Measurements from ENCODE around the gene TNC.

GRCh38 chr9:115038178-115038577 is 79.8 kb downstream of the TNC start:
- TF ChIP-seq CTCF (IDR thresholded peaks at IDR 0.05) (no peak), POLR2A (IDR thresholded peaks at IDR 0.05) (no peak), EP300 (IDR thresholded peaks at IDR 0.05) (no peak)
